Vagina (tissue), 2 donors: ENCODE results near the gene SUSD1.

Experiments
- CTCF ChIP-seq, 3 experiments: fragments of 450-650 bp in 2 of 3; fragments of 200-600 bp in 1 of 3; sonication (generic) in 1 of 3; IDR thresholded peaks; one replicate each; pipeline ENCODE4 v1.5.1; 2017 to 2019; ENCODE audit warnings: antibody characterized with exemption in 3 of 3, mild to moderate bottlenecking in 2 of 3, moderate library complexity in 2 of 3
- POLR2A ChIP-seq, 2 donors: fragments of 450-650 bp; IDR thresholded peaks; one replicate each; pipeline ENCODE4 v1.6.1; 2017; ENCODE audit warnings: antibody characterized with exemption in 2 of 2, mild to moderate bottlenecking in 2 of 2, moderate library complexity in 2 of 2
- POLR2AphosphoS5 ChIP-seq, 2 donors: sonication (generic); formaldehyde crosslinking; IDR thresholded peaks; one replicate each; pipeline ENCODE4 v1.9.0; 2017; ENCODE audit warnings: antibody characterized with exemption in 2 of 2, mild to moderate bottlenecking in 2 of 2, low read depth in 1 of 2; ENCODE audit not compliant: insufficient read depth in 1 of 2

GRCh38 chr9:112075009-112075378 lies 100.1 kb downstream of the SUSD1 start:
- TF ChIP-seq CTCF (IDR thresholded peaks at IDR 0.05) = peak in 1 of 3 experiments; percentile 15
- no peak for TF ChIP-seq POLR2AphosphoS5 (IDR thresholded peaks at IDR 0.05; ENCODE audit: insufficient read depth in 1 of 2, low read depth in 1 of 2)
- TF ChIP-seq POLR2A (IDR thresholded peaks at IDR 0.05) = no peak
